HG03280 (cell line): ENCODE measurements around the gene CCL20.

Experiments
- ATAC-seq: cut with Tn5 transposase; IDR thresholded peaks from one replicate; pipeline ENCODE4 v1.9.1; 2021; ENCODE audit warnings: mild to moderate bottlenecking, moderate library complexity; ENCODE audit not compliant: unreplicated experiment

Gene CCL20

GRCh38 chr2:227799202-227799601, 14.4 kb upstream of the CCL20 start:
- no peak for ATAC-seq

GRCh38 chr2:227802882-227803281, 10.8 kb upstream of the CCL20 start:
- ATAC-seq: no peak

- ATAC-seq: no peak
Measured at GRCh38 chr2:227804975-227805374, 8.7 kb upstream of the CCL20 start.

- no peak for ATAC-seq
Measured at GRCh38 chr2:227805578-227805977, 8.1 kb upstream of the CCL20 start.

GRCh38 chr2:227808936-227809335, 4.7 kb upstream of the CCL20 start:
- no peak for ATAC-seq

GRCh38 chr2:227812001-227812400, 1.6 kb upstream of the CCL20 start:
- no peak for ATAC-seq

- ATAC-seq: no peak
Measured at GRCh38 chr2:227813229-227813561, 447 bp upstream of the CCL20 start.

- ATAC-seq: no peak
Measured at GRCh38 chr2:227815066-227815465, 1.4 kb downstream of the CCL20 start.

- ATAC-seq: no peak
Measured at GRCh38 chr2:227816507-227817294, 3.1 kb downstream of the CCL20 start.

GRCh38 chr2:227817336-227817735, 3.7 kb downstream of the CCL20 start:
- ATAC-seq: no peak

- ATAC-seq: peak; percentile 54
Measured at GRCh38 chr2:227817850-227818674, 4.4 kb downstream of the CCL20 start.

GRCh38 chr2:227818675-227819397, 5.2 kb downstream of the CCL20 start:
- no peak for ATAC-seq

- no peak for ATAC-seq
Measured at GRCh38 chr2:227819398-227819697, 5.7 kb downstream of the CCL20 start.

GRCh38 chr2:227821043-227821942, 7.7 kb downstream of the CCL20 start:
- ATAC-seq: no peak

GRCh38 chr2:227822416-227823003, 8.9 kb downstream of the CCL20 start:
- no peak for ATAC-seq

GRCh38 chr2:227823922-227824321, 10.3 kb downstream of the CCL20 start:
- no peak for ATAC-seq

- no peak for ATAC-seq
Measured at GRCh38 chr2:227824711-227825110, 11.1 kb downstream of the CCL20 start.

GRCh38 chr2:227826019-227826521, 12.4 kb downstream of the CCL20 start:
- no peak for ATAC-seq

GRCh38 chr2:227826563-227826962, 12.9 kb downstream of the CCL20 start:
- ATAC-seq: no peak

- no peak for ATAC-seq
Measured at GRCh38 chr2:227827143-227827542, 13.5 kb downstream of the CCL20 start.
